K562 (cell line): ENCODE results near the gene SCG3. TPM values are rescaled to one million over a fixed set of nuclear protein-coding genes. Genes with fewer than 3 reads are reported as not detected.

Experiments
- ETV6 ChIP-seq, 3 experiments: fragments of 150-350 bp in 1 of 3; sonication (generic) in 1 of 3; formaldehyde crosslinking in 1 of 3; IDR thresholded peaks; 2 replicates each; pipeline versions ENCODE4 v1.6.1 to v1.8.0; 2014 to 2022; ENCODE audit warnings: borderline replicate concordance in 2 of 3, low read depth in 2 of 3, antibody characterized with exemption in 1 of 3, low read length in 1 of 3, mild to moderate bottlenecking in 1 of 3, missing genetic modification reagents in 1 of 3
- FOXA3 ChIP-seq, 2 experiments: fragments of 450-650 bp in 1 of 2; sonication (generic) in 1 of 2; formaldehyde crosslinking; IDR thresholded peaks in 1 of 2; conservative IDR thresholded peaks in 1 of 2; 2 replicates each; pipeline versions ENCODE4 v1.4.0 to v1.8.0; 2020 to 2022; ENCODE audit warnings: mild to moderate bottlenecking in 2 of 2, missing genetic modification reagents in 1 of 2
- KAT8 ChIP-seq: fragments of 450-650 bp; IDR thresholded peaks from 2 replicates; pipeline ENCODE4 v1.6.1; 2016; ENCODE audit warnings: low read depth, mild to moderate bottlenecking
- MYBL2 ChIP-seq, 2 experiments: fragments of 450-650 bp in 1 of 2; sonication (generic) in 1 of 2; formaldehyde crosslinking in 1 of 2; IDR thresholded peaks; 2 replicates each; pipeline versions ENCODE4 v1.6.1 to v1.8.1; 2017 to 2022; ENCODE audit warnings: borderline replicate concordance in 1 of 2, inconsistent platforms in 1 of 2, low read depth in 1 of 2, mild to moderate bottlenecking in 1 of 2, missing genetic modification reagents in 1 of 2, moderate library complexity in 1 of 2
- NCOA4 ChIP-seq: fragments of 450-650 bp; IDR thresholded peaks from 2 replicates; pipeline ENCODE4 v1.6.1; 2018; ENCODE audit warnings: mild to moderate bottlenecking; ENCODE audit not compliant: partially characterized antibody
- SMC3 ChIP-seq: conservative IDR thresholded peaks from 2 replicates; pipeline ENCODE4 v1.6.1; 2011; ENCODE audit warnings: low read depth, low read length, improper control_type of control experiment; ENCODE audit not compliant: insufficient read depth
- TFAP4 ChIP-seq: sonication (generic); formaldehyde crosslinking; IDR thresholded peaks from 2 replicates; pipeline ENCODE4 v1.8.0; 2022; ENCODE audit warnings: missing genetic modification reagents, mild to moderate bottlenecking, moderate library complexity, borderline replicate concordance
- ZNF512 ChIP-seq: IDR thresholded peaks from 2 replicates; pipeline ENCODE4 v1.6.1; 2016; ENCODE audit warnings: missing genetic modification characterization, missing compliant biosample characterization
- ZNF551 ChIP-seq: fragments of 250-450 bp; sonication (Bioruptor Pico); IDR thresholded peaks from 2 replicates; pipeline ENCODE4 v1.5.0; 2021; ENCODE audit warnings: mild to moderate bottlenecking, moderate library complexity
- polyA plus RNA-seq, 8 experiments: library from polyadenylated mRNA; depleted of rRNA in 4 of 8; stranded (reverse) in 5 of 8; unstranded in 3 of 8; fragments of >200 nt; fragmentation: Nextera tagmentation in 2 of 8; fragmentation: Illumina TruSeq in 1 of 8; extraction: Ambion mirVana in 2 of 8; extraction: Trizol in 1 of 8; gene quantifications; 2 replicates each; pipeline versions ENCODE4 v1.2.1 to v1.2.3, GENCODE V29; 2011 to 2014; ENCODE audit warnings: inconsistent platforms in 1 of 8, missing spikeins in 1 of 8
- total RNA-seq, 7 experiments: library from RNA; depleted of rRNA in 6 of 7; stranded (reverse); fragments of >200 nt in 6 of 7; fragmentation: Illumina TruSeq in 2 of 7; extraction: Trizol in 2 of 7; gene quantifications; 2 replicates each; pipeline versions ENCODE4 v1.2.1 to v1.2.3, GENCODE V29; 2011 to 2021; ENCODE audit warnings: low replicate concordance in 1 of 7
- TF ChIP-seq, protein P1 (sequence below): fragments of 250-450 bp; sonication (Bioruptor Pico); IDR thresholded peaks from 2 replicates; pipeline ENCODE4 v1.5.0; 2021

The SCG3 gene
- total and polyA plus RNA-seq, 9 of the 15 experiments (the other 6 are each of a cell fraction or from before 2014, with no cell fraction given) = 13.0 to 43.8 (median 21.0) TPM

DNA sequence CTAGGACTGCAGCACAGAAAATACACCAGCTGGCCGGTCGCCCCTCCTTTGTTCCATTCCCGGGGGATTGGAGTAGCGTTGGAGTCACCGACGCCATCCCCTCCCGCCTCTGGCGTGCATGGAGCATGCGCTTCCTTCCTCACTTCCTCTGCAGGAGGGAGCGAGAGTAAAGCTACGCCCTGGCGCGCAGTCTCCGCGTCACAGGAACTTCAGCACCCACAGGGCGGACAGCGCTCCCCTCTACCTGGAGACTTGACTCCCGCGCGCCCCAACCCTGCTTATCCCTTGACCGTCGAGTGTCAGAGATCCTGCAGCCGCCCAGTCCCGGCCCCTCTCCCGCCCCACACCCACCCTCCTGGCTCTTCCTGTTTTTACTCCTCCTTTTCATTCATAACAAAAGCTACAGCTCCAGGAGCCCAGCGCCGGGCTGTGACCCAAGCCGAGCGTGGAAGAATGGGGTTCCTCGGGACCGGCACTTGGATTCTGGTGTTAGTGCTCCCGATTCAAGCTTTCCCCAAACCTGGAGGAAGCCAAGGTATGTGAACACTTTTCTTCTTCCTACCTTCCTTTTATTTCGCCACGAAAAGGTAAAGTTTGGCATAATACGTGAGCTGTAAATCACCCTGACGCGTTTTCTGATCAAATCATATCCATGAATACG lies at the start of gene SCG3 (continued):
- TF ChIP-seq KAT8 (no peak), SMC3 (no peak), ZNF512 (tag) (no peak), ZNF551 (CRISPR knock-in tag) (no peak), FOXA3 (CRISPR knock-in tag; conservative IDR thresholded peaks at IDR 0.05 in 1 of 2, IDR thresholded peaks at IDR 0.05 in 1 of 2) (no peak), MYBL2 (IDR thresholded peaks at IDR 0.05; ENCODE audit: low read depth) (no peak), MYBL2 (CRISPR knock-in tag; IDR thresholded peaks at IDR 0.05; ENCODE audit: borderline replicate concordance) (no peak), NCOA4 (no peak), ETV6 (IDR thresholded peaks at IDR 0.05; ENCODE audit: borderline replicate concordance in 1 of 2, low read depth in 2 of 2, low read length in 1 of 2) (no peak; a peak in 2 of 4 replicates), ETV6 (CRISPR knock-in tag; IDR thresholded peaks at IDR 0.05; ENCODE audit: borderline replicate concordance) (no peak), TFAP4 (CRISPR knock-in tag) (peak; percentile 90)
- TF ChIP-seq, protein P1, sequence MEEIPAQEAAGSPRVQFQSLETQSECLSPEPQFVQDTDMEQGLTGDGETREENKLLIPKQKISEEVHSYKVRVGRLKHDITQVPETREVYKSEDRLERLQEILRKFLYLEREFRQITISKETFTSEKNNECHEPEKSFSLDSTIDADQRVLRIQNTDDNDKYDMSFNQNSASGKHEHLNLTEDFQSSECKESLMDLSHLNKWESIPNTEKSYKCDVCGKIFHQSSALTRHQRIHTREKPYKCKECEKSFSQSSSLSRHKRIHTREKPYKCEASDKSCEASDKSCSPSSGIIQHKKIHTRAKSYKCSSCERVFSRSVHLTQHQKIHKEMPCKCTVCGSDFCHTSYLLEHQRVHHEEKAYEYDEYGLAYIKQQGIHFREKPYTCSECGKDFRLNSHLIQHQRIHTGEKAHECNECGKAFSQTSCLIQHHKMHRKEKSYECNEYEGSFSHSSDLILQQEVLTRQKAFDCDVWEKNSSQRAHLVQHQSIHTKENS = no peak
